D341Med (cell line): Measurements from ENCODE around the gene OR2A7.
"Not testable (repeated sequence)": the region's sequence is repeated elsewhere in the genome, so short reads cannot be mapped to it uniquely, and the experiment has no call there.

Experiments used
- DNase-seq: peaks from one replicate; pipeline ENCODE4 v3.0.0; 2012; ENCODE audit warnings: low spot score

OR2A7 gene, protein sequence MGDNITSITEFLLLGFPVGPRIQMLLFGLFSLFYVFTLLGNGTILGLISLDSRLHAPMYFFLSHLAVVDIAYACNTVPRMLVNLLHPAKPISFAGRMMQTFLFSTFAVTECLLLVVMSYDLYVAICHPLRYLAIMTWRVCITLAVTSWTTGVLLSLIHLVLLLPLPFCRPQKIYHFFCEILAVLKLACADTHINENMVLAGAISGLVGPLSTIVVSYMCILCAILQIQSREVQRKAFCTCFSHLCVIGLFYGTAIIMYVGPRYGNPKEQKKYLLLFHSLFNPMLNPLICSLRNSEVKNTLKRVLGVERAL

DNA sequence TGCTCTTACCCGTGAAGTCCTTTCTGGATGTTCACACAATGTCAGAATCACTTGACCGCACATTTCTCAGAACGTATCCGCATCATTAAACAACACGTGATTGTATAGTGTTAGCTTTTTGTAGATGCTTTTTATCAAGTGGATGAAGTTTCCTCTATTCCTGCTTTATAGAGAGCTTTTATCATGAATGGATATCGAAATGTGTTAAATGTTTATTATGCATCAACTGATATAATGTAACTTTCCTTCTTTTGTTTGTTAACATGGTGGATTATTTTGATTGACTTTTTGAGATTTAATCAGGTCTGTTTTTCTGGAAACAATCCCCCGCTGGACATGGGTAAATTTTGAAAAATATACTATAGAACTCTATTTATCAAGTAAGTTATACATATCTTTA is at the start of gene OR2A7:
Gene OR2A7 (minus strand): TSS at position 101 of the 400 bp plus-strand sequence. CDS start 5,164 bp downstream, outside the sequence.
- DNase-seq, result not testable (repeated sequence)

DNA sequence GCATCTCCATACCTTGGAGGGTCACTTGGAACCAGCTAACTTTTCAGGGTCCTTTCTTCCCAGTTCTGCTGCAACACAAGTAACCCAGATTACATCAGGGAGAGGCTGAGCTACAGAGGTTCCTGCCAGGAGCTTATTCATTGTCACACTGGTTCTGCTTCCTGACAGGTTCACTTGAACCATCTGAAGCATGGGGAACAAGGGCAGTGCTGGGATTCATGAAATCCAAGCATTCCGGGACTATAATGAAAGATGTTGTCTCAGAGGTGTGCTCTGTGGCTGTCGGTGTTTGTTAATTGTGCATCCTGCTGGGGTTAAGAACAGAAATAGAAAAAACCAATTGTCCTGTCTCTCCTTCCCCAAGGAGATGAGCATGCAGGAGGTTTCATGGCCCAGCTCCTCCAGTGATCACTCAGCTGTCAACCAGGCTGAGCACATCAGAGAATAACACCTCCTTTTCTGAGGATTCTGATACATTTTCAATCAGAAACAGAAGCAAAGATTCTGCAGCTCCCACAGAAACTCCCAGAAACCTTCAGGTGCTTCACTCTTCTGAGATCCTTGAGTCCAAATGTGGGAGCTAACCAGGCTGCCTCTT is 47.4 kb upstream of the OR2A7 start, which contains the start of gene OR2A1:
Gene OR2A1 (plus strand): TSS at position 548 of the 598 bp plus-strand sequence. CDS start 5,706 bp downstream, outside the sequence.
- DNase-seq, result not testable (repeated sequence)

DNA sequence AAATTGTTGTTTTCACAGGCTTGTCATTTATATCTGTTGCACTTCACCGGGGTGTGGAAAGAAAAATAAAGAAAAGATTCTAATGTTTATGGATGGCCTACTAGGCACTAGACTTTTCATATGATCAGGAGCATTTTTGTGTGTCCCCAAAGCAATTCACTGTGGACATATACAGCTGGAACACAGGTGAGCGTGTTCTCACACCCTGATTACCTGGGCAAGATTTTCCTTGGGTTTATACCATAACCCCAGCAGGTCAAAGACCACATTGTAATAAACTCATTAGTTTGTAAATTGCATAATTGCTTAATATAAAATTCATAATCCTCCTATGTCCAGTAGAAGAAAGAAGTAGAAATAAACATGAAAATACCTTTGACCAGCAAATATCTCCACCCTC is 46.6 kb upstream of the OR2A7 start:
- DNase-seq, result not testable (repeated sequence)

DNA sequence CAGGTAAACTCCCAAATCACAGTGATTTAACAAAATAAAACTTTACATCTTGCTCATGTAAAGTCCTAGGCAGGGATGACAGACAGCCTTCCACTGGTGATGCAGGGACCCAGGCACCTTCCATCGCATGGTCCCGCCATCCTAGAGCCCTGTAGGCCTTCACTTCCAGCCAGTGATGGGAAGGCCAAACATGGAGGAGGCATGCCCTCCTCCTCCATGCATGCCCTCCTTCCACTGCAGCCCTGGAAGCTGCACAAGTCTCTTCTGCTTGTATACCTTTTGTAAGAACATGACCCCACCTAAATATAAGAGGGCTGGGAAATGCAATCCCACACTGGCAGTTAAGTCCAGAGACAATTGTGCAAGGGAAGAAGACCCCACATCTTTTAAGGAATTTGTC is 45.1 kb upstream of the OR2A7 start:
- not testable (repeated sequence) for DNase-seq

DNA sequence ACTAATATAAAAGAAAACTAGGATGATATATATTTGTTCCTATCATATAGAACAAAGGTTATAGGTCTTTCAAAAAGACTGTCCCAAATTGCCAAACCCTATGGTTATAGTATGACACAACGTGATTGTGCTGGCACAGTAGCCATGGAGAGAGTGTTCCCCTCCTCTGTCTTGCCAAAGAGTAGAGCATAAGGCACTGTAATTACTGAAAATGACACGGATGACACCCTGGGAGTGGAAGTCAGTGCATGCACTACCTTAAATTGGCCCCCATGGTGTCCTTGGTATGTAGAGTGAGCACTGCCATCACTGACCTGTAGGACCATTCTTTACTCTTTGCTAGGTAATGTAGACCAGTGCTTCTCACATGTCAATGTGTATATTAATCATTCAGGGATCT is 40.6 kb upstream of the OR2A7 start:
- DNase-seq, result not testable (repeated sequence)

DNA sequence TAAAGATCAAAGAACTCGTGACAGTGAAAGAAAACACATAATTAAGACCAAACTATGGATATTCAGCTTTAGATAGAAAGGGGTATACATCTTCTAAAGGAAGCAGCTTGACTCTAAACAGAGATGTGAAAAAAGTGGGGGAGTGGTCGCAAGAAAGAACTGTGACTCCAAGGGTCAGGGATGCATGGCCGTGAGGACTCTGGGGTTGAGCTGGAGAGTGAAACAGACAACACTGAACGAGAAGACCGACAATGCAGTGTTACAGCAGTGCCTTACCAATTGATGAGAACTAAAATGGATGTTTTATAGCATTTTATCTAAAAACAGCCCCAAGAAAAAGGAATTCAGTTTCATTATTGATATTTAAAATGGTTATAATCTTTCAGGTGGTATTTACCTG is 39.0 kb upstream of the OR2A7 start:
- DNase-seq, result not testable (repeated sequence)

DNA sequence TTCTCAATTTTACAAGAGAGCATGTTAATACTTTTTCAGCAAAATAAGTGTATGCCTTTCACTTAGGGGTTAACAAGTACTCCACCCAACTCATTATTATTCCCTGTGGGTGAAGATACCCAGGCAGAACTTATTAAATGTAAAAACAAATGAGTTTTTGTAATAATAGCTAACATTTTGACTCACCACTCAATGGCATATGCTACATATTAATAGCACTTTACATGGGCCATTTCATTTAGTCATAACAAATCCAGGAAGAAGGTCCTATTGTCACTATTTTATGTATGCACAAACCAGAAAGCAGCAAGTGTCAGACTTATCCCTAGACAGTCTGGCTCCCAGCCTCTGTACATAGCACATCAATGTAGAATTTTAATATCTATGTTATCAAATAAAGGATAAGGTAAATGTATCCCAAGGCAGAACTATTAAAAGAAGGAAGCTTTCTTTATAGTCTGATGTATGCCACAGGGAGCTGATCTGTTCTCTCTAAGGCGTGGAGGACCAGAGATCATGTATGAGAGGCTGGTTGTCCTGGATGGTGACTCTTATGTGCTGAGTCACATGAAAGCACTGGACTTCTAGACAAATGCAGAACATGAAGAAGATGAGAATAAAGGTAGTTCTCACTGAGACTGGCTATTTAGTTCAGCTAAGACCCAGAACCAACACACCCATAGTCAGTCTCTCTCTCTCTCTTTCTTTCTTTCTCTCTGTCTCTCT is 38.1 kb upstream of the OR2A7 start:
- not testable (repeated sequence) for DNase-seq

DNA sequence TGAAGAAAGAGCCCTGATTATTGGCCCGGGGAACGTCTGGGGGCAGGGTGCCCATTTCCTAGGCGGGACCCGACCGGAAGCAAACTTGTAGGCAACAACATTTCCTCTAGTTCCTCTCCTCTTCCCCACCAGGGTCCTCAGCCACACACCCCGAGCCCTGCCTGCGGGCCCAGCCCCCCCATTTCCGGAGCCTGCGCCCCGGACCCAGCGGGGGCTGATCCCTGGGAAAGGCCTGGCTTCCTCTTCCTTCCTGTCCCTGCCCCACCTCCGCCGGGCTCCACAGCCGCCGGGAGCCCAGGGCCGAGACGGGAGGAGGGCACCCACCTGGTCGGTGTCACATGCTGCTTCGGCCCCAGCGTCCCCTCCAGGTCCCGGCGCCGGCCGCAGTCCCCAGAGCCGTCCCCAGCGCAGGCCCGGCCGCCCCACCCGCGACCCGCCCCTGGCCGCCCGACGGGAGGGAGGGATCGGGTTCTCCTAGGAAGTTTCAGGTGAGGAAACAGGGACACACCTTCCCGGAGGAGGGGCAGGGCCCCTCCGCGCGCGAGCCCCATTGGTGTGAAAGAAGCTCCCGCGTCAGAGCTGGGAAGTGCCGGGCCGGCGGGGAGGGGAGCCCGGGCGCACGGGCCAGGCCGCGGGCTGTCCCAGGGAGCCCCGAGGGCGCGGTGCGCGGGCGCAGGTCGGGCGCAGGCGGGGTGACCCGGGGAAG is 29.4 kb upstream of the OR2A7 start:
- not testable (repeated sequence) for DNase-seq

DNA sequence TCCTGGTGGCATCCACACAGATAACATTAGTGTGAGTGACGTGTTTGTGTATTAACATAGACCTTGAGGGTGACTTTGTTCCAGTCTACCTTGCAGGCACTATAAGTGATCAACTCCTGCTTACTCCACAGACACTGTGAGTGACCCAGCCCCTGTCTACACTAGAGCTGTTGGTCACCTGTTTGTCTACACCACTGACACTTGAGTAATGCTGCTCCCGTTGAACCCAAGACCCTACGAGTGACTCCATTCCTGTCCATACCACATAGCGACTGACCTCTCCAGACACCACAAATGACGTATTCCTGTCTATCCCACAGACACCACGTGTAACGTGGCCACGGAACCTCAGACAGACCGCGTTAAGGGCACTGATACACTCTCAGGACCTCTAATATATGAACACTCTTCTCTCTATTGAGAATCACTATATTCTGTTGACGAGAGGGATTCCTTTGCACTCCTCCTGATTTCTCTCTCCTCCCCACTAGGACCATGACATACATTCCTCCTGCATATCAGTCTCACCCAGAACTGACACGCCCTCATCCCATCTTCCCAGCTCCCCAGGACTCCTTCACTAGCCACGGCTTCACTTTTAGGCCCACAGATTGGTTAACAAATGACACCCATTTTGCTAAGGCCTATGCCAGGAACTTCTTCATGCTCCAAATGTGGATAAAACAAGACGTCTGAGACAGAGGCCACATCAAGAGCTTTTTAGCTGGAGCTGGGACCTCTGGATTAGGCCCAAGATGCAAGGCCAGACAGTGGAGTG is 28.0 kb upstream of the OR2A7 start:
- not testable (repeated sequence) for DNase-seq

DNA sequence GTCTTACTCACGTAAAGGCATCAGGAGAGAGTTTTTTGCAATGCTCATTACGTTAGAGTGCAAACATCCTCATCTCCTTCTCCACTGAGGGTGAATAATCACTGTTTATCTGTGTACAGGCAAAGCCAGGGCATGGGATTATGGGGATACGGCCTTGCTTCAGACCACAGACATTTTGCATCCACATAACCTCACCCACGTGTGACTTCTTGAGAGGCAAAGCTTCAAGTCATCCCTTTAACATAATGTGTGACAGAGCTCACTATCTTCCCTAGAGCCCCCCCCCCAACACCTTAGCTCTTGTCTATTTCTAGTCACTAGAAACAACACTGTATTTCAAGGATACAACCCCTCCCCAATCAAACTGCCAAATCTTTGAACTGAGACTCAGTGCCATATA is 27.0 kb upstream of the OR2A7 start:
- not testable (repeated sequence) for DNase-seq

DNA sequence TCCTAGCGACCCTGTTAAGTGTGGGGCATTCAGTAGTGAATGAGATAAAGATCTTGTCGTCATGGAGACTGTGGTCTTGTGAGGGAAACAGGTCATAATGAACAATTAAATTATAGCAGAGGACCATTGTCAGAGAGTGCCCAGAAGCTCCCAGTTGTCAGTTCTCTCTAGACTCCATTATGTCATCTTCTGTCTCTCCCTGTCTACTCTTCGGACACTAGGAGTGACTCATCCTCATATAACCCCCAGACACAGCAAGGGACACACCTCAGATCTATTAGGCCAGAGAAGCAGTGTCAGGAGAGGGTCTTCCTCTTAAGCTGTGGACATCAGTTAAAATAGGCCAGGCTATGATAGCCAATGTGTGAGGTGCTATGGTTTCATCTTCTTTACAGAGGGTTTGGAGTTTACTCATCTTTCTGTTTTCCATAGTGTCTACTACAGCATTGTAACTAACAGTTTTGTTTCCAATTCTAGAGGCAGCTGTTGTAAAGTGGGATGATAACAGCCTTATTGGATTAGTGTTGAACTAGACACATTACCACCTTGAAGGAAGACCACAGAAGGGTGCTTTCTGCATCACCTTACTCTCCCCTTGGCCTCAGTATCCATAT is 22.7 kb upstream of the OR2A7 start:
- DNase-seq, result not testable (repeated sequence)

DNA sequence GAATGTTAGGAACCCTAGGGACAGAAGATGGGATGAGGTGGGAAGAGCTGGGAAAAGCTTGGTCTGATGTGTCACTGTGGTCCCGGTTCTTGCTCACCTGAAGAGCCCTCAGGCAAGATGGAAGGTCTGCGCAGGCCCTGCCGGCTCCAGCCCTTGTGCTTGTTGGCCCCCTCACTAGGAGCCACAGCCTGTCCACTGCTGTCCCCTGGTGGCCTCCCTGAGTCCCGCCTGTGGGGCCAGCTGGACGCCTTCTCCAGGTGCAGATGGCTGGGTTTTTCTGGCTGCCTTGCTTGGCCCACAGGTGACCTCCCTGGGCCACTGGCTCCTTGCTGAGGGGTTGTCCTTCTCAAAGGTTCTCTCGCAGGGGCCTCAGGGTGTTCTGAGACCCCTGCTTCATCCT is 19.1 kb upstream of the OR2A7 start:
- not testable (repeated sequence) for DNase-seq

DNA sequence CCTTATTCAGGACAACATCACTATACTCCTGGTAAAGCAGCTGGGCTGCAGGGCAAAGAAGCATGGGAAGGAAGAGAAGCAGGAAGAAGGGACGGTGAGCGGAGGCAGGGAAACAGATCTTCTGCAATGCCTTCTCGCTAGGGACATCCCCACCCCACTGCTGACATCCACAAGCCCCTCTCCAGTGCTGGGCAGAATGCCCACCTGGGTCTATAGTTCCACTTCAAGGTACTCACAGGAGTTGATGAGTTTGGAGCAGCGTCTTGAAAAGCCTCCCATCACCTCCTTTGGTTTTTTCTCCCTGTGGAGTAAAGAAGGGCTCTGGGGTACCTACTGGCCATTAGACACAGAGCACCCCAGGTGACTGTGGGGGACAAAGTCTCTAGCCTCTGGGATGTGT is 17.9 kb upstream of the OR2A7 start:
- DNase-seq, result not testable (repeated sequence)

DNA sequence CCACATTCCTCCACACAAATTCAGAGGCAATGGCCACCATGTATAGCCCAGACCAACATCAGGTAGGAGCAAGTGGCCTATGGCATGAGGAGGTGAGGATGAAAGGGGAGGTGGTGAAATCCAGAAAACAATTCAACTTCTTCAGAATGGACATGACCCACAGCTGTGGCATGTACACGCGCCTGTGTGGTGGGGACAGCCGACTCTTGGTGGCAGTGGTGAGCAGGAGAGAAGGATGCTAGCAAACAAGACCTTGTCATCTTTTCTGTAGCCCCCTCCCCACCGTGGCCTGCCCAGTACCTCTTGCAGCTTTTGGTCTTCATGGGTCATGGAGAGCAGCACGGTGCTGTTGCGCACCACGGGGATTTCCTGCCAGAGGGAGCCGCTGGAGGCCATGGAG is 17.4 kb upstream of the OR2A7 start:
- not testable (repeated sequence) for DNase-seq

DNA sequence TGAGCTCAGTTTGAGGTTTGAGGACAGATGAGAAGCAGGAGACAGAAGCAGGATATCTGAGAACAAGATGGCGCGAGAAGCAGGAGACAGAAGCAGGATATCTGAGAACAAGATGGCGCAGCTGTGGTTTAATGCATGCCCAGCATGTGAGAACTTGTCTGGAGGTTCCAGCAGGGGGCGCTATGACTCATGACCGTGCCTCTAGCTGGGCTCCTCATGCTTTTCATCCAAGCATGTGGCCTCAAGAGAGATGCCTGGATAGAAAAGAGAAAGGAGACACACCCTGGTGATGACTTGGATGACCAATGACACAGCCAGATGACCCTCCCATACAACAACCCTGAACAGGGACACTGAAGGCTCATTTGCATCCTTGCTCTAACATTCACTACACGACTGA is 15.4 kb upstream of the OR2A7 start:
- DNase-seq, result not testable (repeated sequence)

DNA sequence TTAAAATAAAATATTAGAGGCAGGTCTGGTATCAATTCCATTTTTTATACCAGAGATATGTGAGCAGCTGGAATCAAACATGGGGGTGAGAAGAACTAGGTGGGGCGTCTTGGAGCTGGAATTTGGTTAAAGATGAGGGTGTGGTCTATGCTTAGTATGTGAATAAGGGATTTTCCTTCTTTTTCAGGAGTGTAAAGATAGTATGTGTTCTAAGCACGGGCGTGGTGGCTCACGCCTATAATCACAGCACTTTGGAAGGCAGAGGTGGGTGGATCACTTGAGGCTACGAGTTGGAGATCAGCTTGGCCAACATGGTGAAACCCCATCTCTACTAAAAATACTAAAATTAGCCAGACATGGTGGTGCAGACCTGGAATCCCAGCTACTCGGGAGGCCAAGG is 10.7 kb upstream of the OR2A7 start:
- not testable (repeated sequence) for DNase-seq

DNA sequence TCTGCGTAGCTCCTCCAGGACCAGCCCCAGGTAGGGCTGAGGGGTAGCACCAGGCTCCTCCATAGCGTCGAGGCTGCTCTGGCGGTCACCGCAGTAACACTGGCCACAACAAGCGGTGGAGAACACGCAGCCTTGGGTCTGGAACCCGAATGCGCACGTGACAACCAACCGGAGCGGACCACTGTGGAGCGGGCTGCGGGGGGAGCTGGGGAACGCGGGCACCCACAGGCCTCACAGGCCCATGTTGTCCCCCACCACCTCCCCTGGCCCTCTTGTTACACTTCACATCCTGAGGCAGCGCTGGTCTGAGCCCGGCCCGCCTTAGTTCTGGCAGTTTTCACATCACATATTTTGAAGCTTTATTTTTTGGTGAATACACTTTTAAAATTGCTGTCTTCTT is 4.6 kb upstream of the OR2A7 start, which contains the start of gene CTAGE8:
Gene CTAGE8 (minus strand): TSS at position 101 of the 400 bp plus-strand sequence. CDS start 38 bp downstream, at position 63.
- DNase-seq, result not testable (repeated sequence)

DNA sequence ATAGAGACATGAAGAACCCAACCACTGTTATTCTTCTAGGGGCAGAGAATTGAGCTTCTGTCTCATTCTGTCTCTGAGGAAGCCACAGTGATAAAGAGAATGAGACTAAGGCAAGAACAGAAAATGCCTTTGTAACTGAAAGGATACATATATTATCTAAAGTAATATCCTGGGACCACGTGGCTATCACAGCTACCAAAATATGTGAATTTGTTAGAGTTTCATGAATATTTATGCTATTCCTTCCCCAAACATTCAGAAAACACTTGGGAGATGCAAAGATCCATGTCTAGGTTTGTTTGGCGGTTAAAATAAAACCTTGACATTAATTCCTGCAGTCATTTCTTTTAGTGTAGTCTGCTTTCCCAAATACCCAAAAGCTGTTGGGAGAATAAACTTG is 2.5 kb downstream of the OR2A7 start:
- DNase-seq, result not testable (repeated sequence)

DNA sequence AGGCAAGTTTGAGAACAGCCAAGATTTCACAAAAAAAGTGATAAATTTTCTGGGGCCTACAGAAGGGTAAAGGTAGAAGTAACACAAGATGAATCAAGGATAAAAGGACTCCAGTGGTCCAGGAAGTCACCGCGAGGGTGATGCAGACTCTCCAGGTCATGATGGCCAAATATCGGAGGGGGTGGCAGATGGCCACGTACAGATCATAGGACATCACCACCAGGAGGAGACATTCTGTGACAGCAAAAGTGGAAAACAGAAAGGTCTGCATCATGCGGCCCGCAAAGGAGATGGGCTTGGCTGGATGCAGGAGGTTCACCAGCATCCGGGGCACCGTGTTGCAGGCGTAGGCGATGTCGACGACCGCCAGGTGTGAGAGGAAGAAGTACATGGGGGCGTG is 5.5 kb downstream of the OR2A7 start:
- DNase-seq, result not testable (repeated sequence)

DNA sequence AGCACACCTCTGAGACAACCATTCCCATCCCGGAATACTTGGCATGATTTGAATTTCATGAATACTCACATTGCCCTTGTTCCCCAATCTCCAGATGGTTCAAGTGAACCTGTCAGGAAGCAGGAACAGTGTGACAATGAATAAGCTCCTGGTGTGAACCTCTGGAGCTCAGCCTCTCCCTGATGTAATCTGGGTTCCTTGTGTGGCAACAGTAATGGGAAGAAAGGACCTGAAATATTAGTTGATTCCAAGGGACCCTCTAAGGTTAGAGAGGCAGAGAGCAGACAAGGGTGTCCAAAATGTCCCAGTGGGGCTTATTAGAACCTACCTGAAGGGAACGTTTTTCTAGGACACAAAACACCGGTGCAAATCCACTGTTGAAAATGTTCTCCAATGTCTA is 8.5 kb downstream of the OR2A7 start:
- DNase-seq, result no peak

DNA sequence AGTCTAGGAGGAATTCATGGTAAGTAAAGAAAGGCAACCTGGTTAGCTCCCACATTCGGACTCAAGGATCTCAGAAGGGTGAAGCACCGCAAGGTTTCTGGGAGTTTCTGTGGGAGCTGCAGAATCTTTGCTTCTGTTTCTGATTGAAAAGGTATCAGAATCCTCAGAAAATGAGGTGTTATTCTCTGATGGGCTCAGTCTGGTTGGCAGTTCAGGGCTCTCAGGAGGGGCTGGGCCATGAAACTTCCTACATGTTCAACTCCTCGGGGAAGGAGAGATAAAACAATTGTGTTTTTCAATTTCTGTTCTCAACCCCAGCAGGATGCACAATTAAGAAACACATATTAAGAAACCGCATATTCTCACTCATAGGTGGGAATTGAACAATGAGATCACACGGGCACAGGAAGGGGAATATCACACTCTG is 9.1 kb downstream of the OR2A7 start:
- no peak for DNase-seq
